HCT116 (cell line): ENCODE results near the gene LGALS7.

Source experiments
- CEBPB ChIP-seq: IDR thresholded peaks from 2 replicates; pipeline ENCODE4 v1.6.1; 2012; ENCODE audit warnings: low read depth
- EZH2 ChIP-seq: fragments of 200-600 bp; sonication (generic); IDR thresholded peaks from 2 replicates; pipeline ENCODE4 v1.6.1; 2017; ENCODE audit warnings: antibody characterized with exemption, mixed run types
- EZH2phosphoT487 ChIP-seq: fragments of 200-600 bp; IDR thresholded peaks from 2 replicates; pipeline ENCODE4 v1.6.1; 2018; ENCODE audit warnings: antibody characterized with exemption, borderline replicate concordance
- POLR2A ChIP-seq: IDR thresholded peaks from 2 replicates; pipeline ENCODE4 v1.7.0; 2011; ENCODE audit warnings: borderline replicate concordance; ENCODE audit not compliant: insufficient read depth, insufficient read length; ENCODE audit errors: extremely low read depth
- POLR2AphosphoS5 ChIP-seq: IDR thresholded peaks from 2 replicates; pipeline ENCODE4 v1.6.1; 2011; ENCODE audit warnings: mild to moderate bottlenecking, low read depth, low read length, moderate library complexity
- RAD21 ChIP-seq: IDR thresholded peaks from 2 replicates; pipeline ENCODE4 v1.6.1; 2012; ENCODE audit warnings: low read depth, mild to moderate bottlenecking
- REST ChIP-seq: IDR thresholded peaks from 2 replicates; pipeline ENCODE4 v1.6.1; 2012; ENCODE audit warnings: low read depth
- YY1 ChIP-seq: IDR thresholded peaks from 2 replicates; pipeline ENCODE4 v1.6.1; 2011; ENCODE audit warnings: low read length, low read depth, moderate library complexity, mild to moderate bottlenecking; ENCODE audit not compliant: insufficient replicate concordance; ENCODE audit errors: extremely low read depth
- TF ChIP-seq, protein P1 (sequence below), 3 experiments: fragments of 200-600 bp in 1 of 3; sonication (generic) in 1 of 3; IDR thresholded peaks in 2 of 3; conservative IDR thresholded peaks in 1 of 3; 2 replicates each; pipeline ENCODE4 v1.5.1; 2012 to 2017; ENCODE audit warnings: low read depth in 2 of 3, low read length in 2 of 3, antibody characterized with exemption in 1 of 3, borderline replicate concordance in 1 of 3, control low read depth in 1 of 3, mild to moderate bottlenecking in 1 of 3, mixed read lengths in 1 of 3, mixed run types in 1 of 3, moderate library complexity in 1 of 3; ENCODE audit not compliant: insufficient read depth in 1 of 3

GRCh38 chr19:38796154-38796553, 22.8 kb upstream of the LGALS7 start:
- TF ChIP-seq EZH2 (no peak), POLR2A (no peak), POLR2AphosphoS5 (no peak), REST (no peak), YY1 (no peak), CEBPB (no peak), EZH2phosphoT487 (no peak), RAD21 (no peak)
- TF ChIP-seq, protein P1, sequence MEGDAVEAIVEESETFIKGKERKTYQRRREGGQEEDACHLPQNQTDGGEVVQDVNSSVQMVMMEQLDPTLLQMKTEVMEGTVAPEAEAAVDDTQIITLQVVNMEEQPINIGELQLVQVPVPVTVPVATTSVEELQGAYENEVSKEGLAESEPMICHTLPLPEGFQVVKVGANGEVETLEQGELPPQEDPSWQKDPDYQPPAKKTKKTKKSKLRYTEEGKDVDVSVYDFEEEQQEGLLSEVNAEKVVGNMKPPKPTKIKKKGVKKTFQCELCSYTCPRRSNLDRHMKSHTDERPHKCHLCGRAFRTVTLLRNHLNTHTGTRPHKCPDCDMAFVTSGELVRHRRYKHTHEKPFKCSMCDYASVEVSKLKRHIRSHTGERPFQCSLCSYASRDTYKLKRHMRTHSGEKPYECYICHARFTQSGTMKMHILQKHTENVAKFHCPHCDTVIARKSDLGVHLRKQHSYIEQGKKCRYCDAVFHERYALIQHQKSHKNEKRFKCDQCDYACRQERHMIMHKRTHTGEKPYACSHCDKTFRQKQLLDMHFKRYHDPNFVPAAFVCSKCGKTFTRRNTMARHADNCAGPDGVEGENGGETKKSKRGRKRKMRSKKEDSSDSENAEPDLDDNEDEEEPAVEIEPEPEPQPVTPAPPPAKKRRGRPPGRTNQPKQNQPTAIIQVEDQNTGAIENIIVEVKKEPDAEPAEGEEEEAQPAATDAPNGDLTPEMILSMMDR (IDR thresholded peaks at IDR 0.05 in 2 of 3, conservative IDR thresholded peaks at IDR 0.05 in 1 of 3; ENCODE audit: borderline replicate concordance in 1 of 3, insufficient read depth in 1 of 3, low read depth in 2 of 3, low read length in 2 of 3): no peak
